VCaP (cell line): ENCODE results near the gene SH2D3A.
"Not testable (repeated sequence)": the region's sequence is repeated elsewhere in the genome, so short reads cannot be mapped to it uniquely, and the experiment has no call there.

Experiments used
- H3K27ac ChIP-seq: fragments of 450-650 bp; 2 replicates; pipeline ENCODE4 v1.5.1; 2017
- CTCF ChIP-seq: fragments of 450-650 bp; conservative IDR thresholded peaks from 2 replicates; pipeline ENCODE4 v1.5.1; 2017; ENCODE audit warnings: mild to moderate bottlenecking, moderate library complexity

Gene SH2D3A

GRCh38 chr19:6807291-6807690 is 40.1 kb upstream of the SH2D3A start:
- H3K27ac ChIP-seq: no peak overlapping the region
- TF ChIP-seq CTCF: no peak

- H3K27ac ChIP-seq: no peak overlapping the region
- TF ChIP-seq CTCF: no peak
Observed at GRCh38 chr19:6806488-6806887, 39.3 kb upstream of the SH2D3A start.

DNA sequence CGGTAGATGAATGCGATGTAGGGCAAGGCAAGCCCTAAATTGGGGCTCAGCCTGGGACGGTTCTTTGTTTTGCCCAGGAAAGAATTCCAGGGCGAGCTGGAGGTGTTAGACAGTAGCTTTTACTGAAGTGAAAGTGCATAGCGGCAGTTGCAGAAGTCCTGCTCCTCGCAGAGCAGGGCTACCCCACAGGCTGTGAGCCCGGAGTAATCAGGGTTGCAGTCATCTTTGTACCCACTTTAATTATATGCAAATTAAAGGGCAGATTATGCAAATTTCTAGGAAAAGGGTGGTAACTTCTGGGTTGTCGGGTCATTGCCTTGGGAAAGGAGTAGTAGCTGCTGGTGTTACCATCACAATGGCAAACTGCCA is 35.8 kb upstream of the SH2D3A start:
- H3K27ac ChIP-seq: no peak overlapping the region
- no peak for TF ChIP-seq CTCF

DNA sequence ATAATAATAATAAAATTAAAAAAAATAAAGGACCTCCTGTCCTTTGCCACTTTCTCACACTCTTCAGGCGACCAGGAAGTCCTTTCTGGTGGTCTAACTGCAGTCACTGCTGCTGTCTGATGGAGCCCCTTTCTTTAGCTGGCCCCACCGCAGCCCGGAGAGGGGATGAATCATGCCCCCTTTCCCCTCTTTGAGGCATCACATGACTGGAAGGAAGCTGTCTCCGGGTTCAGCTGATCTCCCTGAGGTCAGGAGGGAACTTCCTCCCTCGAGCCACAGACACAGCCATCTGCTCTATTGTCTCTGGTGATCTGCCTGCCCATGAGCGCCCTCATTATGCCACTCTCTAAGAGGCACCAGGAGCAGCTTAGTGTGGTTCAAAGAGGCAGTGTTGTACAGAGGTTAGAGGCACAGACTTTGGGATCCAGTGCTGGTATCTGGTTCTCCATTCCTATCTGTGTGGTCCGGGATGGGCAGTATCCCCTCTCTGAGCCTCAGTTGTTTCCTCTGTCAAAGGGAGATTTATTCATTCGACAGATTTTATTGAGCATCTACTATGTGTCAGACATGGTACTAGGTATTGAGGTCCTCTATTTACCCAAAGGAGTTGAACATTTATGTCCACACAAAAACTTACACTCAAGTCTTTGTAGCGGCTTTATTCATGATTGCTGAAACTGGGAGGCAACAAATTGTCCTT is 35.3 kb upstream of the SH2D3A start:
- no peak for TF ChIP-seq CTCF
- H3K27ac ChIP-seq: no peak overlapping the region

- H3K27ac ChIP-seq: no peak overlapping the region
Observed at GRCh38 chr19:6801485-6802086, 34.4 kb upstream of the SH2D3A start.

DNA sequence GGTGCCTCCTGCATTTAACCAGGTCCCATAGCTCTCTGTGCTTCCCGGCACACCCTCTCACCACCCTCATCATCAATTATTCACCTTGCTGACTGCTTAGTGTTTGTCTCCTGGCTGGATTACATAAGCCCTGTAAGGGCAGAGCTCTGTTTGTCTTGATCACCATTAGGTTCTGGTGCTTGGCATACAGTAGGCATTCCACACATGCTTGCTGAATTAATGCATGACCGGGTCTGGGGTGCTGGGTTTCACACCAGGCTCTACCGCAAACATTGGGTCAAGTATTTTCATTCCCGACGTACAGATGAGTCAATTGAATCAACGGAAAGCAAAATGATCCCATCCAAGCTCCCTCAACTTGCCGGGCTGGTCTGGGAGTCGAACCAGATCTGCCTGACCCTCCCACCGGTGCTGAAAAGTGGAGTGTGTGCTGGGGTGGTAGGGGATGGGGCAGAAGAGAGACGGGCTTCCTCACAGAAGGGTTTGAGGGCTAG is 33.8 kb upstream of the SH2D3A start:
- no peak overlapping the region for H3K27ac ChIP-seq
- no peak for TF ChIP-seq CTCF

More at GRCh38 chr19:6801485-6802086, 34.4 kb upstream of the SH2D3A start:
- TF ChIP-seq CTCF: no peak

DNA sequence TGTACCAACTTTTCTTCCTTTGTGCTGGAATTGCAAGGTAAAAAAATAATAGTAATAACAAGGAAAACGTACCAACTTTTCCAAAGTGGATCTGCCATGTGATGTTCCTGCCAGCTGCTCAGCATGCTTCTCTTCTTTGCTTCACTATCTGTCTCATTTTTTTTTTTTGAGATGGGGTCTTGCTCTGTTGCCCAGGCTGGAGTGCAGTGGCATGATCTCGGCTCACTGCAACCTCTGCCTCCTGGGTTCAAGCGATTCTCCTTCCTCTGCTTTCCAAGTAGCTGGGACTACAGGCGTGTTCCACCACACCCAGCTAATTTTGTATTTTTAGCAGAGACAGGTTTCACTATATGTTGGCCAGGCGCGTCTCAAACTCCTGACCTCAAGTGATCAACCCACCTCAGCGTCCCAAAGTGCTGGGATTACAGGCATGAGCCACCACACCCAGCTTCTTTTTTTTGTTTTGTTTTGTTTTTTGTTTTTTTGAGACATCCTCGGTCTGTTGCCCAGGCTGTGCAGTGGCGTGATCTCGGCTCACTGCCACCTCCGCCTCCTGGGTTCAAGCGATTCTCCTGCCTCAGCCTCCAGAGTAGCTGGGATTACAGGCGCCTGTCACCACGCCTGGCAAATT is 33.0 kb upstream of the SH2D3A start:
- H3K27ac ChIP-seq: not testable (repeated sequence)

GRCh38 chr19:6797646-6798045 is 30.4 kb upstream of the SH2D3A start:
- no peak for TF ChIP-seq CTCF
- H3K27ac ChIP-seq: no peak overlapping the region
